GM21360 (cell line): ENCODE measurements around the gene TMEM106C.

Source experiments
- ATAC-seq: cut with Tn5 transposase; IDR thresholded peaks from one replicate; pipeline ENCODE4 v1.9.1; 2021; ENCODE audit warnings: mild to moderate bottlenecking, moderate library complexity; ENCODE audit not compliant: unreplicated experiment

The TMEM106C gene

DNA sequence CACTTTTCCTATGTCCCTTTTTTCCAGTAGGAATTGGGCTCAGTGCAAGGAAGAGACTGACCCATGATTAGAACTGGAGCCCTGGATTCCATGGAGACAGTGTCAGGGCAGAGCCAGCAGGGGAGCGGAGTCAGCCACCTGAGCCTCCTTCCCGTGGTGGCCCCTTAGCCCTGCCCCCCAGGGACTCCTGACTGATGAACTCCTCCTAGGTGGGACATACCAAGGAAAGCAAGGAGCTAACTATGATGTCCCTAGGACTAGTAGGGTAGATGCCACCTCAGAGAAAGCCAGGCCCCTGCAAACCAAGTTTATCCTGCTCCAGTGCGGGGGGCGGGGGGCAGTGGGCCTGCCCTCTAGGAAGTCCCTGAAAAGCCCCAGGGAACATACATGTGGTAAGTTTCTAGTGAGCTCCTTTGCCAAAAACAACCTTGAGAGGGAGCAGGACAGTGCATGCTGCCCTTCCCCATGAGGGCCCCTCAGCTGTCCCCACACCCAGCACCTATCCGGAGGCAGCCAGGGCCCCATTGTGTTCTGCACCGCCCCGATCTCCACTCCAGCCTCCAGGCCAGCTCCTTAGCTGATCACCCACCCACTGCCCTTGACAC, 47.1 kb downstream of the TMEM106C start:
- no peak for ATAC-seq

DNA sequence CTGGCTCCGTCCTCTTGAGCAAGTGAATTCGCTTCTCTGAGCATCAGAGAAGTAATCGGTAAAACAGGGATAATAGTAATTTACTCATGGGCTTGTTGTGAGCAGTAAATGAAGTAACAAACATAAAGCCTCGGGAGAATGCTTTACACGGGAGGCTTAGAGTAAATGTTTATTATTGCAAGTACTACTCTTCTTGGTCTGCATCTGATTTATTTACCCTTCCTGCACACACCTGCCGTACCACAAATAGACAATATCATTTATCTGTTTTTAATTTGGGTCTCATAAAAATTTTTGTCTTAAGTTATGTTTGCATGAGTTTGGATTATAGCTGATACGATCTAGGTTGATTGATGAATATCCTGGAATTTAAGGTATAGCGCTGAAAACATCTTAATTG, 48.7 kb downstream of the TMEM106C start:
- ATAC-seq = no peak

DNA sequence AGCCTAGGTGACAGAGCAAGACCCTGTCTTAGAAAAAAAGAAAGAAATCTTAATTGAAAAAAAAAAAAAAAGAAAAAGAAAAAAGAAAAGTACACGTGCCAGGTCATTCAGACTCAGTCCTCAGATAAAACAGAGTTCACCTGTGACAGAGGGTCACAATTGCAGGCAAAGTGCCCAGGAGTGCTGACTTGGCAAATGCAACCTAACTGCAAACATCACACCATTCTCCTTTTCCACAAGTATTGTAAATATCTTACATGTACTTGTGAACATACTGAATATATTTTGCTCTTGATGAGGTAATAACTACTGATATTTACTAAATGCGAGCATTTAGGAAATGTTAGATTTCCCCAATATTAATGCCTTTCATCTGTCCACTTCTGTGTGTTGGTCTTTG, 49.9 kb downstream of the TMEM106C start:
- no peak for ATAC-seq

DNA sequence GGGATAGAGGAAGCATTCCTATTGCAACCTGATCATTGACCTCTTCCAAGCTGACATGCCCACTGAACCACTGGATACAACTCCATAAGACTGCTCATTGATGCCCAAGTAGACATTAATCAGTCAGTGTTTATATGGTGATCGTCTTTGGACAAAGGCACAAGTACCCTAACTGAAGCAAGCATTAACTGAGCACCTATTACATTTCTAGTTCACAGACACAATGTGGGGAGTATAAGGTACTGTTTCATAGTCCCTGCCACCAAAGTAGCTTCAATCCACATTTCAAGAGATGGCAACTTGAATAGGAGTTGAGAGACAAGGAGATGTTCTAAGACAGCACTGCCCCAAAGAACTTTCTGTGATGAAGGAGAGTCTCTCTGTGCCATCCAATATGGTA, 51.7 kb downstream of the TMEM106C start:
- ATAC-seq = no peak

DNA sequence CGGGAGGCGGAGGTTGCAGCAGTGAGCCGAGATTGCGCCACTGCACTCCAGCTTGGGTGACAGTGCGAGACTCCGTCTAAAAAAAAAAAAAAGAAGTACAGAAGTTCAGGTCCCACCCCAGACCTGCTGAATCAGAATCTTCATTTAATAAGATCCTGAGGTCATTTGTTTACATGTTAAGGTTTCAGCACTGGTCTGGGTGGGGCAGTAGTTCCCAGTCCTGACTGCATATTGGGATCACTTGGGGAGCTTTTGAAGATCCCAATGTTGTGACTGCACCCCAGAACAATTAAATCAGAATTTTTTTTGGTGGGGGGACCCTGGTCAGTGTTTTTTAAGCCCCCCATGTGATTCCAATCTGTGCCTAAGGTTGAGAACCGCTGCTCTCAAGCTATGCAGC, 52.6 kb downstream of the TMEM106C start:
- ATAC-seq = no peak

DNA sequence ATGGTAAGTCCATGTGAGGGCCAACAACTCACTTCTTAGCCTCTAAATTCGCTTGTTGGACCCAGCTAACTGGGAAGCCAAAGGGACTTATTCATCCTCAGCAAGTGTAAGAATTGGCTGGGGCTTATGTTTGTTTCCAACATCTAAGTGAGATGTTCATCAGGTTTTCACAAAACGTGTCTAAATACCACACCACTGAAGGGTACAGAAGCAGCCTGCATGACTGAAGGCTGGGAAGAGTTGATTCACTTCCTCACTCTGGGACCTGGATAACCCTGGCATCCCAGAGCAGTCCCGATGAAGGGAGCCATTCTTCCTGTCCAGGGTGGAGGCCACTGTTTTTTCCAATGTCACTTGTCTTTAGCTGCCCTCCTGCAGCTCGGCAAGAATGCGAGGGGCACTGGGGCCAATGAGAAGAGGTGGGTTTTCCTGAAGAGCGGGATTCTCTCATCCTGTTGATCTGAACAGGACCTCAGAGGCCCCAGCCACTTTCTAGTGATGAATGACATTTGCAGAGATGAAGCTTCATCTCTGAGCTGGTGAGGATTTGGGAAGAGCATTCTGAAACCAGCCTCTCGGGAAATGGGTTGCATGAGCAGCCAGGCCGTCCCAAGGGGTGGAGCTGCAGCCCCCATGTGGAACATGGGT, 53.1 kb downstream of the TMEM106C start:
- no peak for ATAC-seq

DNA sequence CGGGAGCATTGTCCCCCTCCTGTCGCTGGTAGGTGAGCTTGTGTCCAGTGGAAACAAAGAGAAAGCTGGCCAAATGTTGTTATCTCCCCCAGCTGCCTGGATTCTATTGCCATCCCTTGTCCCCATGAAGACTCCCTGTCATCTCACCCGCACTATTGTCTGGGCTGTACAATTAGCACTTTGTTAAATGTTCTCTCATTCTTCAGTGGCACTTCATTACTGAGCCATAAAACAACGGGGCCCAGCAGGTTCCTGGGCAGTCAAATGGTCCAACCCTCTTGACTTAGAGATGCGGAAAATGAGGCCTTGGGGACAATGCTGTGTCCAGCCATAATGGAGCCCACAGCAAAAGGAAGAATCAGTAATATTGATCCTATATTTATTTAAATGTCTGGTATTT, 54.1 kb downstream of the TMEM106C start:
- no peak for ATAC-seq

DNA sequence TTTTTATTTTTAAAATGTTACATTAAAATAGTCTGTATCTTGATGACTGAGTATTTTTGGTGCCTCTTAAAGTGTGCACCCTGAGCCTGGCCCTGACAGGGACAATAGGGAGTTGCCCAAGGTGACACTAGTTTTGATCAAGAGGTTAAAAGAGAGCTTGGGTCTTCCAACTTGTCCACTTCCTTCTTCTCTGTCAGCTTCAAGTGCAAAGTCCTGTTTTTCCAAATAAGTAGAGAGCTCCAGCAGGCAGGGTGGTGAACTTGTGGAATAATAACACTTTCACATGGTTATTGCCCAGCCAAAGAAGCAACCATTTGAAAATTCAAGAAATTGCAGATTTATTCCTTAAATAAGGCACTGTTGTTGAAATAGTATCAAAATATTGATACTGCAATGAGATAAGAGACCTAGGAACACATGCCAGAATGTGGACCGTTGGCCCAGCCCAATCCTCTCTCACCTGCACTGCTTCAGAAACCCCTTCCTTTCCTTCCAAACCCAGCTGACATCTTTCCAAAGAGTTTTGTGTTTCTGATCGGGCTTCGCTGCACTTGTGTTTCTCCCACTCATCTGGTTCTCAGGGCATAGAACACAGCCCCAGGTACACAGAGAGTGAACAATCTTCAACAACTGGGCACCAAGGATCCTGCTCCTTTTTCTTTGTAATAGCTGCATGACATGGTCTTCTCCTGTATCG, 54.7 kb downstream of the TMEM106C start:
- ATAC-seq = no peak
